GM12878 (cell line): ENCODE measurements around the gene DNAAF5. TPM values are rescaled to one million over a fixed set of nuclear protein-coding genes. Genes with fewer than 3 reads are reported as not detected.

Experiments
- ATAC-seq: fragments of 200-7000 bp; cut with Tn5 transposase; 3 replicates; pipeline ENCODE4 v1.9.1; 2020; ENCODE audit warnings: mild to moderate bottlenecking, moderate library complexity
- BruUV-seq: library from RNA; stranded (reverse); fragments of 400-500 nt; replicated peaks from 2 replicates; lab custom pipeline; 2021; lab: Mats Ljungman, UMichigan
- CTCF ChIA-PET: fragments of 300-600 bp; sonication (Branson Sonifier 250); formaldehyde crosslinking; extraction: SDS; loops from one replicate; lab custom pipeline; 2021; ENCODE audit warnings: inconsistent platforms; lab: Yijun Ruan, JAX
- POLR2A ChIA-PET: fragments of 350-600 bp; formaldehyde crosslinking; extraction: SDS; loops from one replicate; lab custom pipeline; 2021; ENCODE audit warnings: inconsistent platforms; lab: Charles Lee
- RAD21 ChIA-PET: fragments of 300-600 bp; sonication (Branson Sonifier 250); formaldehyde crosslinking; loops from one replicate; lab custom pipeline; 2023; ENCODE audit warnings: antibody characterized with exemption; ENCODE audit not compliant: unreplicated experiment; lab: Charles Lee
- SMC1A ChIA-PET: fragments of 300-600 bp; sonication (Branson Sonifier 250); formaldehyde crosslinking; loops from one replicate; lab custom pipeline; 2023; ENCODE audit not compliant: unreplicated experiment, uncharacterized antibody; lab: Charles Lee
- DNase-seq: peaks from one replicate; pipeline ENCODE4 v3.0.0-alpha.2; 2011; ENCODE audit warnings: low read depth, low spot score
- FAIRE-seq: peaks from 3 replicates; lab custom pipeline; 2011; peaks lifted over from hg19 to GRCh38; lab: Jason Lieb, UNC
- H2AFZ ChIP-seq: 2 replicates; pipeline ENCODE4 v1.6.0; 2011; ENCODE audit warnings: low read depth, low read length, control low read depth; ENCODE audit not compliant: control insufficient read depth
- H3K27ac ChIP-seq: 2 replicates; pipeline ENCODE4 v1.5.1; 2011; ENCODE audit warnings: control low read depth; ENCODE audit not compliant: control insufficient read depth, insufficient read depth
- H3K27me3 ChIP-seq, 2 experiments: replicated peaks in 1 of 2; 2 replicates each; pipeline versions ENCODE4 v1.6.0 to v1.6.1; 2011; ENCODE audit warnings: low read length in 1 of 2; ENCODE audit not compliant: control insufficient read depth in 2 of 2, insufficient read depth in 2 of 2
- H3K36me3 ChIP-seq, 2 experiments: 2 replicates each; pipeline ENCODE4 v1.5.1; 2011; ENCODE audit warnings: low read length in 1 of 2; ENCODE audit not compliant: control insufficient read depth in 2 of 2, insufficient read depth in 2 of 2
- H3K4me1 ChIP-seq: 2 replicates; pipeline ENCODE4 v1.6.1; 2011; ENCODE audit warnings: mild to moderate bottlenecking, low read length, moderate library complexity, mixed read lengths; ENCODE audit not compliant: control insufficient read depth, insufficient read depth
- H3K4me2 ChIP-seq: 2 replicates; pipeline ENCODE4 v1.6.0; 2011; ENCODE audit warnings: control low read depth; ENCODE audit not compliant: control insufficient read depth, insufficient read depth
- H3K4me3 ChIP-seq: fragments of 200-600 bp; sonication (generic); 2 replicates; pipeline ENCODE4 v1.5.1; 2016
- H3K79me2 ChIP-seq: 2 replicates; pipeline ENCODE4 v1.6.0; 2011; ENCODE audit warnings: low read length; ENCODE audit not compliant: control insufficient read depth, insufficient read depth
- H3K9ac ChIP-seq: 2 replicates; pipeline ENCODE4 v1.8.0; 2011; ENCODE audit warnings: low read length, control low read depth, mixed read lengths; ENCODE audit not compliant: control insufficient read depth, insufficient read depth
- H3K9me3 ChIP-seq: replicated peaks from 3 replicates; pipeline ENCODE4 v1.5.1; 2011; ENCODE audit warnings: mild to moderate bottlenecking, low read length; ENCODE audit not compliant: control insufficient read depth, insufficient read depth
- H4K20me1 ChIP-seq: 2 replicates; pipeline ENCODE4 v1.6.0; 2011; ENCODE audit not compliant: control insufficient read depth, insufficient read depth
- ATF3 ChIP-seq: IDR thresholded peaks from 2 replicates; pipeline ENCODE4 v1.6.1; 2011; ENCODE audit warnings: low read depth, mild to moderate bottlenecking, low read length, moderate library complexity, borderline replicate concordance; ENCODE audit errors: extremely low read depth
- BCL11A ChIP-seq: IDR thresholded peaks from 2 replicates; pipeline ENCODE4 v1.6.1; 2011; ENCODE audit warnings: low read depth, low read length
- BRCA1 ChIP-seq: IDR thresholded peaks from 2 replicates; pipeline ENCODE4 v1.6.1; 2011; ENCODE audit warnings: low read depth, low read length, improper control_type of control experiment
- CEBPZ ChIP-seq: fragments of 150-350 bp; IDR thresholded peaks from 2 replicates; pipeline ENCODE4 v1.6.1; 2016; ENCODE audit warnings: low read depth, low read length
- CREM ChIP-seq: IDR thresholded peaks from 2 replicates; pipeline ENCODE4 v1.6.1; 2014; ENCODE audit warnings: antibody characterized with exemption, low read depth
- EZH2 ChIP-seq: IDR thresholded peaks from 2 replicates; pipeline ENCODE4 v1.6.1; 2012; ENCODE audit warnings: low read depth, mild to moderate bottlenecking, control low read depth, inconsistent platforms, low read length, borderline replicate concordance; ENCODE audit not compliant: control insufficient read depth
- FOXM1 ChIP-seq: IDR thresholded peaks from 2 replicates; pipeline ENCODE4 v1.6.1; 2012; ENCODE audit warnings: low read depth, mild to moderate bottlenecking, inconsistent platforms, low read length, moderate library complexity
- JUNB ChIP-seq: IDR thresholded peaks from 2 replicates; pipeline ENCODE4 v1.6.1; 2016; ENCODE audit warnings: antibody characterized with exemption, mild to moderate bottlenecking
- JUND ChIP-seq: IDR thresholded peaks from 2 replicates; pipeline ENCODE4 v1.6.1; 2012; ENCODE audit warnings: low read depth, mild to moderate bottlenecking, low read length, improper control_type of control experiment, moderate library complexity
- MEF2A ChIP-seq: IDR thresholded peaks from 2 replicates; pipeline ENCODE4 v1.6.1; 2011; ENCODE audit warnings: low read depth, mild to moderate bottlenecking, low read length, moderate library complexity; ENCODE audit not compliant: insufficient read depth
- PAX8 ChIP-seq: fragments of 450-650 bp; IDR thresholded peaks from 2 replicates; pipeline ENCODE4 v1.6.1; 2017; ENCODE audit warnings: mild to moderate bottlenecking, moderate library complexity
- PKNOX1 ChIP-seq: fragments of 450-650 bp; IDR thresholded peaks from 2 replicates; pipeline ENCODE4 v1.6.1; 2016; ENCODE audit warnings: mild to moderate bottlenecking
- RAD51 ChIP-seq: fragments of 450-650 bp; IDR thresholded peaks from 2 replicates; pipeline ENCODE4 v1.6.1; 2016; ENCODE audit warnings: moderate library complexity, mild to moderate bottlenecking, inconsistent platforms
- RB1 ChIP-seq: fragments of 450-650 bp; formaldehyde crosslinking; IDR thresholded peaks from 2 replicates; pipeline ENCODE4 v1.6.1; 2017; ENCODE audit warnings: mild to moderate bottlenecking, borderline replicate concordance
- REST ChIP-seq: IDR thresholded peaks from 2 replicates; pipeline ENCODE4 v1.6.1; 2012; ENCODE audit warnings: mild to moderate bottlenecking, low read depth, low read length
- RFX5 ChIP-seq: IDR thresholded peaks from 2 replicates; pipeline ENCODE4 v1.6.1; 2011; ENCODE audit warnings: low read depth, low read length, improper control_type of control experiment
- TCF3 ChIP-seq: IDR thresholded peaks from 2 replicates; pipeline ENCODE4 v1.6.1; 2012; ENCODE audit warnings: low read depth, mild to moderate bottlenecking, low read length, borderline replicate concordance; ENCODE audit not compliant: insufficient read depth
- WGBS: methylation state at CpG from one replicate; pipeline ENCODE4 v1.1.6; 2016; ENCODE audit warnings: low lambda C conversion rate; ENCODE audit not compliant: insufficient replicate concordance, insufficient coverage; ENCODE audit errors: missing lambda C conversion rate; 5-methylcytosine and 5-hydroxymethylcytosine counted together
- in situ Hi-C: fragments of 300-500 bp; cut with MboI; formaldehyde crosslinking; loops from 9 replicates; pipeline ENCODE4 v1.14.3; 2018; ENCODE audit warnings: mixed read lengths
- intact Hi-C: fragments of 100-400 bp; cut with micrococcal nuclease; formaldehyde crosslinking; loops from one replicate; pipeline ENCODE4 v1.14.2; 2022; ENCODE audit not compliant: unreplicated experiment
- polyA plus RNA-seq, 11 experiments: library from polyadenylated mRNA; depleted of rRNA in 4 of 11; unstranded in 6 of 11; stranded (reverse) in 5 of 11; fragments of >200 nt; fragmentation: Nextera tagmentation in 4 of 11; fragmentation: Illumina TruSeq in 1 of 11; extraction: Ambion mirVana in 4 of 11; extraction: Trizol in 1 of 11; gene quantifications; 1 replicate in 1 of 11; 2 replicates in 10 of 11; pipeline versions ENCODE4 v1.2.1 to v1.2.3, GENCODE V29; 2011 to 2016; ENCODE audit warnings: inconsistent platforms in 2 of 11, missing spikeins in 2 of 11, low read depth in 1 of 11
- total RNA-seq, 4 experiments: library from RNA; depleted of rRNA in 3 of 4; stranded (reverse); fragments of >200 nt in 3 of 4; fragmentation: Illumina TruSeq in 1 of 4; extraction: Trizol in 1 of 4; gene quantifications; 2 replicates each; pipeline versions ENCODE4 v1.2.1 to v1.2.3, GENCODE V29; 2013 to 2021

Gene DNAAF5
- total and polyA plus RNA-seq, 10 of the 15 experiments (the other 5 are each of a cell fraction or from before 2014, with no cell fraction given) = 1.8 to 38.3 (median 9.2) TPM

- H3K27ac ChIP-seq = no peak overlapping the region
- H3K9ac ChIP-seq = no peak overlapping the region
- H4K20me1 ChIP-seq = no peaks in the 10 kb centered on the region
- in situ Hi-C loops (no loop called here), intact Hi-C loops (no loop called here)
- peaks cover 0 to 7% of the 10 kb centered on the region in 2 experiments; a peak in 2 of 4 replicates for H3K36me3 ChIP-seq
- DNase-seq = no peak
- no peak overlapping the region for H3K4me2 ChIP-seq
- no peak overlapping the region for H3K4me3 ChIP-seq
- 63% methylated on average over 3 of the region's 3 CpGs for WGBS
- peaks cover 24% of the 10 kb centered on the region for H3K79me2 ChIP-seq
- TF ChIP-seq RFX5 (no peak), CREM (no peak), MEF2A (no peak), JUNB (no peak), EZH2 (no peak), REST (no peak), TCF3 (no peak), BRCA1 (no peak), PKNOX1 (no peak), FOXM1 (no peak), PAX8 (no peak), JUND (no peak), BCL11A (no peak), CEBPZ (no peak), RAD51 (no peak), RB1 (no peak), ATF3 (no peak)
- FAIRE-seq = no peak
- BruUV-seq = no TSS peak
- H3K9me3 ChIP-seq = peaks cover 18% of the 10 kb centered on the region
- ChIA-PET CTCF (interaction anchor here (1.0 kb wide), 1 partner anchor 9 kb away, joined by 3 read pairs; no protein-coding TSS in a partner anchor), RAD21 (no interaction called here), POLR2A (no interaction called here), SMC1A (interaction anchor here (0.8 kb wide), 1 partner anchor 406 kb away, joined by 3 read pairs; no protein-coding TSS in a partner anchor)
- H3K27me3 ChIP-seq = no peaks in the 10 kb centered on the region
- no peak for ATAC-seq
- H2AFZ ChIP-seq = no peak overlapping the region
- H3K4me1 ChIP-seq = peaks cover 3% of the 10 kb centered on the region
These were observed 6.1 kb downstream of the DNAAF5 start for GRCh38 chr7:732556-732955.
